ENCODE data around the gene CCDC142. TPM values are rescaled to one million over a fixed set of nuclear protein-coding genes. Genes with fewer than 3 reads are reported as not detected.

CCDC142 gene
- total and polyA plus RNA-seq, 2 of the 8 experiments (the other 6 are each of a cell fraction or from before 2014, with no cell fraction given), result 6.0 to 10.7 TPM

DNA sequence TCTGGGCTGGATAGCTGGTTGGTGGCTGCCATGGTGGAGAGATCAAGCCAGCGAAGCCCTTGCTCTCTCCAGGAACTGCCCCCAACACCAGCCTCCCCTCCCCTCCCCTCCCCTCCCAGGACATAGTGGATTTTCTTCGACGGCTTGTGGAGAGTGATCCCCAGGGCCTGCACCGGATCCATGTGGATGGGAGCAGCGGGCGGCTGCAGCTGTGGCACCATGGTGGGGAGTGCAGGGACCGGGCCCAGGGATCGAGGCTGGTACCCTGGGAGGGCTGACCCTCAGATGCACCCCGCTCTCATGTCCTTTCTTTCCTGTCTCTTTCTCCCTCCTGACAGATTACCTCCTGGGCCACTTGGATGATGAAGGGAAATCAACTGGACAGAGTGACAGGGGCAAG is 7.1 kb upstream of the CCDC142 start:
- Histone ChIP-seq H4K8ac (ENCODE audit: extremely low read depth, insufficient read depth, low read length) (no peak overlapping the region), H3K79me1 (ENCODE audit: low read depth, low read length) (no peaks in the 10 kb centered on the region), H3K4ac (replicated peaks; ENCODE audit: insufficient read length, low read depth, low read length) (no peak overlapping the region), H2BK15ac (ENCODE audit: low read length) (no peak overlapping the region), H4K91ac (replicated peaks; ENCODE audit: insufficient read length, low read length) (no peak overlapping the region), H3K9me3 (ENCODE audit: insufficient read depth in 2 of 2, low read depth in 1 of 2, low read length in 1 of 2) (no peaks in the 10 kb centered on the region), H2BK12ac (ENCODE audit: low read depth, low read length) (no peak overlapping the region), H4K20me1 (replicated peaks in 1 of 2; ENCODE audit: control insufficient read depth in 1 of 2, insufficient read depth in 2 of 2, low read length in 2 of 2) (peaks cover 2 to 9% of the 10 kb centered on the region in 2 experiments), H3K27ac (ENCODE audit: low read depth, low read length) (no peak overlapping the region), H3K27me3 (replicated peaks in 1 of 4; ENCODE audit: control insufficient read depth in 3 of 4, extremely low read depth in 1 of 4, insufficient read depth in 3 of 4, low read length in 3 of 4) (peaks cover 0 to under 1% (median under 1%) of the 10 kb centered on the region in 4 experiments; a peak in 3 of 7 replicates), H3K56ac (replicated peaks; ENCODE audit: insufficient read length, low read depth, low read length) (no peak overlapping the region), H3K4me1 (replicated peaks in 1 of 4; ENCODE audit: control insufficient read depth in 3 of 4, insufficient read depth in 4 of 4, low read length in 3 of 4) (no peaks in the 10 kb centered on the region), H3K36me3 (ENCODE audit: control insufficient read depth in 2 of 4, insufficient read depth in 4 of 4, low read length in 3 of 4) (peaks cover 7 to 22% (median 18%) of the 10 kb centered on the region in 4 experiments), H2BK20ac (ENCODE audit: low read length) (no peak overlapping the region), H2AK5ac (ENCODE audit: low read depth, low read length) (no peak overlapping the region), H3K18ac (ENCODE audit: extremely low read depth, low read length) (no peak overlapping the region), H3K23me2 (ENCODE audit: low read depth, low read length) (no peaks in the 10 kb centered on the region), H3K23ac (ENCODE audit: insufficient read length) (no peak overlapping the region), H2BK120ac (replicated peaks; ENCODE audit: low read depth, low read length) (no peak overlapping the region), H2AFZ (ENCODE audit: low read length) (no peak overlapping the region), H3K79me2 (ENCODE audit: control insufficient read depth in 1 of 2, insufficient read depth in 2 of 2, low read length in 2 of 2) (no peaks in the 10 kb centered on the region), H3K14ac (ENCODE audit: insufficient read length) (no peak overlapping the region), H3K4me2 (ENCODE audit: insufficient read depth in 1 of 2, low read depth in 2 of 2, low read length in 2 of 2) (no peak overlapping the region), H2BK5ac (ENCODE audit: low read depth, low read length) (no peak overlapping the region), H4K5ac (ENCODE audit: insufficient read length, low read depth, low read length) (no peak overlapping the region), H3K4me3 (ENCODE audit: extremely low read depth in 1 of 4, insufficient read depth in 2 of 4, low read depth in 3 of 4, low read length in 4 of 4) (no peak overlapping the region), H3K9ac (replicated peaks in 1 of 4; ENCODE audit: extremely low read depth in 1 of 4, low read depth in 3 of 4, low read length in 3 of 4) (no peak overlapping the region)
- WGBS, 2 experiments (ENCODE audit: extremely low coverage in 1 of 2, insufficient coverage in 1 of 2, insufficient read length in 1 of 2, insufficient replicate concordance in 2 of 2, low coverage in 1 of 2, low lambda C conversion rate in 2 of 2, missing lambda C conversion rate in 1 of 2), result 92% methylated on average over 5 of the region's 9 CpGs; no CpG with 5 or more reads in 1 of the 2 experiments
- POLR2A ChIA-PET (ENCODE audit: partially characterized antibody), result interaction anchor here (0.9 to 2.9 kb wide), 5 partner anchors 10 to 42 kb away, joined by 3 to 10 read pairs (median 4); partner anchors contain the start of genes LBX2 and PCGF1
- CTCF ChIA-PET (ENCODE audit: partially characterized antibody), result interaction anchor here (1.0 to 6.9 kb wide), 5 partner anchors 11 to 97 kb away, joined by 3 to 37 read pairs (median 7); partner anchors contain the start of genes INO80B and LBX2
- FAIRE-seq, result no peak
- DNase-seq (ENCODE audit: low read depth in 1 of 2, low spot score in 2 of 2), result no peak
- no peak for TF ChIP-seq CREB1 (IDR thresholded peaks at IDR 0.05)
- no peak for TF ChIP-seq MAX (IDR thresholded peaks at IDR 0.05)
- TF ChIP-seq USF2 (IDR thresholded peaks at IDR 0.05; ENCODE audit: low read length), result no peak
- TF ChIP-seq KDM5A (IDR thresholded peaks at IDR 0.05; ENCODE audit: low read length), result no peak
- TF ChIP-seq SIN3A (conservative IDR thresholded peaks at IDR 0.05 in 1 of 2, IDR thresholded peaks at IDR 0.05 in 1 of 2; ENCODE audit: low read depth in 1 of 2, low read length in 2 of 2), result no peak
- TF ChIP-seq CEBPB (IDR thresholded peaks at IDR 0.05; ENCODE audit: low read depth, low read length), result no peak
- TF ChIP-seq CBX8 (IDR thresholded peaks at IDR 0.05; ENCODE audit: borderline replicate concordance, low read depth, low read length), result no peak
- TF ChIP-seq, protein P1, sequence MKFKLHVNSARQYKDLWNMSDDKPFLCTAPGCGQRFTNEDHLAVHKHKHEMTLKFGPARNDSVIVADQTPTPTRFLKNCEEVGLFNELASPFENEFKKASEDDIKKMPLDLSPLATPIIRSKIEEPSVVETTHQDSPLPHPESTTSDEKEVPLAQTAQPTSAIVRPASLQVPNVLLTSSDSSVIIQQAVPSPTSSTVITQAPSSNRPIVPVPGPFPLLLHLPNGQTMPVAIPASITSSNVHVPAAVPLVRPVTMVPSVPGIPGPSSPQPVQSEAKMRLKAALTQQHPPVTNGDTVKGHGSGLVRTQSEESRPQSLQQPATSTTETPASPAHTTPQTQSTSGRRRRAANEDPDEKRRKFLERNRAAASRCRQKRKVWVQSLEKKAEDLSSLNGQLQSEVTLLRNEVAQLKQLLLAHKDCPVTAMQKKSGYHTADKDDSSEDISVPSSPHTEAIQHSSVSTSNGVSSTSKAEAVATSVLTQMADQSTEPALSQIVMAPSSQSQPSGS (IDR thresholded peaks at IDR 0.05; ENCODE audit: low read length), result no peak
- no peak for TF ChIP-seq TEAD4 (IDR thresholded peaks at IDR 0.05; ENCODE audit: low read depth, low read length)
- TF ChIP-seq BCL11A (IDR thresholded peaks at IDR 0.05; ENCODE audit: low read depth in 2 of 2, low read length in 2 of 2), result no peak
- no peak for TF ChIP-seq RBBP5 (IDR thresholded peaks at IDR 0.05; ENCODE audit: borderline replicate concordance, low read depth, low read length)

Data from H1 (cell line).